Measurements from ENCODE around the gene ERN1. TPM values are rescaled to one million over a fixed set of nuclear protein-coding genes. Genes with fewer than 3 reads are reported as not detected.

Gene ERN1
- total and polyA plus RNA-seq, 2 of the 8 experiments (the other 6 are each of a cell fraction or from before 2014, with no cell fraction given) = 1.8 to 3.9 TPM

DNA sequence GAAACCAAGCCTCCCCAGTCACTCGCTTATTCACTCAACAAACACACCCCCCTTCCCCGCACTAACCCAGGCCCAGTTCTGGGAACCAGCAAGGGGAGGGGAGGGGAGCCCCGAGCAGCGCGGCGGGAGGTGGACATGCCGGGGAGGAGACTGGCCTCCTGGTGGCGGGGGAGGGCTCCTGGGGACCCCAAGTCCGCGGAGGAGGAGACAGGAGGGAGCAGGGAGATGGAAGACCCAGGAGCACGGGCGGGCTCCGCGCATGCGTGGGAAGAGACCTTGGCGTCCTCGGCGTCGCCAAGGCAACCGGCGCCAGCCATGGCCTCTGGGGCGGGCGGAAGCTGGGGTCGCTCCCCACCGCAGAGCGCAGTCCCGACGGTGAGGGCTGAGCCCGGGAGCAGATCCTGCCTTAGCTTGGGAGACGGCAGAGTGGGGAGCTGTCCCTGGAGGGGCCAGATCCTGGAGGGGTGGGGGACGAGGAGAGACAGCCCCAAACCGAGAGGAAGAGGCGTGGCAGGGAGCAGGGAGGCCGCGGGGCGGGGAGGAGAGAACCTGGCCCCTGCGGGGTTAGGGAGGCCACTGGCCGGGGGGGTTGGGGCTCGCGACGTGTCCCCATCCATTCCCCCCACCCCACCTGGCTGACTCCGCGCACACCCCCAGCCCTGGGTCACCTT is 131.8 kb downstream of the ERN1 start, which contains the start of gene PRR29 (continued):
- TF ChIP-seq TAF7 (optimal IDR thresholded peaks at IDR 0.05; ENCODE audit: borderline replicate concordance, low read depth, low read length) = no peak
- TF ChIP-seq, protein P1, sequence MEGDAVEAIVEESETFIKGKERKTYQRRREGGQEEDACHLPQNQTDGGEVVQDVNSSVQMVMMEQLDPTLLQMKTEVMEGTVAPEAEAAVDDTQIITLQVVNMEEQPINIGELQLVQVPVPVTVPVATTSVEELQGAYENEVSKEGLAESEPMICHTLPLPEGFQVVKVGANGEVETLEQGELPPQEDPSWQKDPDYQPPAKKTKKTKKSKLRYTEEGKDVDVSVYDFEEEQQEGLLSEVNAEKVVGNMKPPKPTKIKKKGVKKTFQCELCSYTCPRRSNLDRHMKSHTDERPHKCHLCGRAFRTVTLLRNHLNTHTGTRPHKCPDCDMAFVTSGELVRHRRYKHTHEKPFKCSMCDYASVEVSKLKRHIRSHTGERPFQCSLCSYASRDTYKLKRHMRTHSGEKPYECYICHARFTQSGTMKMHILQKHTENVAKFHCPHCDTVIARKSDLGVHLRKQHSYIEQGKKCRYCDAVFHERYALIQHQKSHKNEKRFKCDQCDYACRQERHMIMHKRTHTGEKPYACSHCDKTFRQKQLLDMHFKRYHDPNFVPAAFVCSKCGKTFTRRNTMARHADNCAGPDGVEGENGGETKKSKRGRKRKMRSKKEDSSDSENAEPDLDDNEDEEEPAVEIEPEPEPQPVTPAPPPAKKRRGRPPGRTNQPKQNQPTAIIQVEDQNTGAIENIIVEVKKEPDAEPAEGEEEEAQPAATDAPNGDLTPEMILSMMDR (IDR thresholded peaks at IDR 0.05; ENCODE audit: control extremely low read depth in 1 of 3, insufficient read depth in 1 of 3, low read depth in 1 of 3, low read length in 3 of 3) = no peak
- TF ChIP-seq NANOG (IDR thresholded peaks at IDR 0.05; ENCODE audit: insufficient read depth, low read depth, low read length, poor library complexity, severe bottlenecking) = no peak
- TF ChIP-seq CTBP2 (IDR thresholded peaks at IDR 0.05; ENCODE audit: borderline replicate concordance, insufficient read depth, insufficient read length, low read length) = peak; percentile 62
- TF ChIP-seq BRCA1 (IDR thresholded peaks at IDR 0.05; ENCODE audit: low read depth, low read length) = no peak
- TF ChIP-seq CREB1 (IDR thresholded peaks at IDR 0.05) = 0 out of 2 replicates have a peak, but pooled peaks have one; percentile 4
- no peak for TF ChIP-seq SIRT6 (IDR thresholded peaks at IDR 0.05; ENCODE audit: low read length)
- no peak for TF ChIP-seq SIX5 (IDR thresholded peaks at IDR 0.05; ENCODE audit: low read depth, low read length)
